Measurements from ENCODE around the gene YIPF6.

YIPF6 gene

GRCh38 chrX:68570598-68570997 is 71.7 kb downstream of the YIPF6 start:
- Histone ChIP-seq H3K4me3 (ENCODE audit: low read length) (no peak overlapping the region), H3K9ac (ENCODE audit: low read depth, low read length) (no peak overlapping the region), H3K9me3 (ENCODE audit: insufficient read depth, low read depth, low read length) (no peaks in the 10 kb centered on the region), H3K27me3 (ENCODE audit: insufficient read depth, low read length) (no peaks in the 10 kb centered on the region), H3K4me1 (ENCODE audit: insufficient read depth, low read length) (no peaks in the 10 kb centered on the region), H3K36me3 (ENCODE audit: insufficient read depth, low read depth, low read length) (no peaks in the 10 kb centered on the region), H3K27ac (ENCODE audit: low read length) (no peak overlapping the region)

DNA sequence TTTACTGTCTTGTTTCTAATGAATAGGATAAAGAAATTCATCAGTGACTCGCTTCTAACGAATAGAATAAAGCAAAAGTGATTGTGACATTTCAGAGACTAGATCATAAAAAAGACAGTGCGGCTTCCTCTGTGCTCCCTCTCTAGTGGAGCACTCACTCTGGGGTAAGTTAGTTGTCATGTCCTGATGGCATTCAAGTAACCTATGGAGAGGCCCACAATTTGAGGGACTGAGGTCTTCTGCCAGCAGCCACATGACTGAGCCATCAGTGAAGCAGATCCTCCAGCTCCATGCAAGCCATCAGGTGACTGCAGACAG is 72.4 kb downstream of the YIPF6 start:
- no peak overlapping the region for H3K27ac ChIP-seq (ENCODE audit: low read length)
- H3K4me1 ChIP-seq (ENCODE audit: insufficient read depth, low read length) = no peaks in the 10 kb centered on the region
- no peaks in the 10 kb centered on the region for H3K9me3 ChIP-seq (ENCODE audit: insufficient read depth, low read depth, low read length)
- H3K9ac ChIP-seq (ENCODE audit: low read depth, low read length) = no peak overlapping the region
- H3K4me3 ChIP-seq (ENCODE audit: low read length) = no peak overlapping the region
- H3K27me3 ChIP-seq (ENCODE audit: insufficient read depth, low read length) = no peaks in the 10 kb centered on the region
- no peaks in the 10 kb centered on the region for H3K36me3 ChIP-seq (ENCODE audit: insufficient read depth, low read depth, low read length)

DNA sequence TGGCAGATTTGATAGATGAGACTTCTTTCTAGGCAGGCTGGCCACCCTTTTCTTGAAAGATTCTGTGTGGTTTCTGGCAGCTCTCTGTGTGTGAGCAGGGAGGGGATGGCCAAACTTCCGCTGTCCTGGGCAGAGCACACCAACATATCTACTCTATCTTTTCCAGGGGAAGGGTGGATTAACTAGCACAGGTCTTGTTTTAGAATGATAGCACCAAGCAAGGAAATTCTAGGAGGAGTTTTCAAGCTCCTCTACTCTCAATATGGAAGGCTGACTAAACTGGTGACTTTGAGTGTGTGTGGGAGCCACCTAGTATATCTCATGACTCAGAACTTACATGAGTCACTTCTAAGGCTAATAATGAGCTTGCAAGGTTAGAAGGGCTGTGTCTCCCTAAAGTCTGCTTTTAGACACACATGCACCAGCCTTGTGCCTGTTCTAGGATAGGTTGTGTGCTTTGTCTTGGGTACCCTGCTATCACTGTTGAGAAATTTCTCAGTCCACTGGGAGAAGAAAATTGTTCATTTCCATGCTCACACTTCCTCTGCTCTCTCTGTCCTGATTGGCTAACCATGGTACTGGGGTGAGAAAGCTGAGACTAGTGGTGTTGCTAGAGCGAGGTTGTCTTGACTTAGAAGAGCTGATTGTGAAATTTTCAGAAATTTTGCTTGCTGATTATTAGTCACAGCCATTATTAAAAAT is 72.9 kb downstream of the YIPF6 start:
- Histone ChIP-seq H3K27me3 (ENCODE audit: insufficient read depth, low read length) (no peaks in the 10 kb centered on the region), H3K9me3 (ENCODE audit: insufficient read depth, low read depth, low read length) (no peaks in the 10 kb centered on the region), H3K36me3 (ENCODE audit: insufficient read depth, low read depth, low read length) (no peaks in the 10 kb centered on the region), H3K4me1 (ENCODE audit: insufficient read depth, low read length) (no peaks in the 10 kb centered on the region), H3K4me3 (ENCODE audit: low read length) (no peak overlapping the region), H3K27ac (ENCODE audit: low read length) (no peak overlapping the region), H3K9ac (ENCODE audit: low read depth, low read length) (no peak overlapping the region)

DNA sequence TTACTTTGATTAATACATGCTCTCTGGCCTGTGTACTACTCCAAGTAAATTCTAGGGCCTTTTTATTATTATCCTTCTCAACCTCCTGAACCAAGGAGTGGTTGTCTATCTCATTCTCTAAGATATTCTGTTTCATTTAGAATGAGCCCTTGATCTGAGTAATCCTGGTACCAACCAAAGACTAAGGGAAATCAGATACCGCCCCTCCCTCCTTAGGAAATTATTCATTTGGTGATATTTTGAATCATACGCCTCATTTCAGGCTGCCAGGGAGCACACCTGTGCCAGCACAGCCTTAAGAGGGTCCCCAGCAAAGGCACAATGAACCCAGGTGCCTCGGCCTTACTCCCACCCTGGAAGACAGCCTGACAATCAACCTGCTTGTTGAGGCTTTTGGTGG is 75.4 kb downstream of the YIPF6 start:
- no peaks in the 10 kb centered on the region for H3K9me3 ChIP-seq (ENCODE audit: insufficient read depth, low read depth, low read length)
- no peaks in the 10 kb centered on the region for H3K27me3 ChIP-seq (ENCODE audit: insufficient read depth, low read length)

DNA sequence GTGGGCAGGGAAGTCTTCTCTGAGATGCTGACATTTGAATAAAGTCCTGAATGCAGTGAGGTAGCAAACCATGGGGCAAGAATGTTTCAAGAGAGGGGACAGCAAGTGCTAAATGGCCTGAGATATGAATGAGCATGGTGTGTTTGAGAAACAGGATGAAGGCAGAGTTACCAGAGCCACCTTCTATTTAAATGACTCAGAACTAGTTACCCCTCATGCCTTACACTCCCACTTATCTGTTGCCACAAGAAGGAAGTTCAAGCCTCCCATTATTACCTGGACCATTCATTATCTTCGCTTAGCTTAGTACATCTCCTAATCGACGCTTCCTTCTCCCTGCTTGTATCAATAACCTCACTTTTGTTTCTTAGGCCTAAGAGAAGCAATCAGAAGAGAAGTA is 81.0 kb downstream of the YIPF6 start:
- Histone ChIP-seq H3K4me3 (ENCODE audit: low read length) (no peak overlapping the region), H3K9me3 (ENCODE audit: insufficient read depth, low read depth, low read length) (no peaks in the 10 kb centered on the region), H3K36me3 (ENCODE audit: insufficient read depth, low read depth, low read length) (no peaks in the 10 kb centered on the region), H3K27ac (ENCODE audit: low read length) (no peak overlapping the region), H3K4me1 (ENCODE audit: insufficient read depth, low read length) (no peaks in the 10 kb centered on the region), H3K27me3 (ENCODE audit: insufficient read depth, low read length) (no peaks in the 10 kb centered on the region), H3K9ac (ENCODE audit: low read depth, low read length) (no peak overlapping the region)

More for the DNA sequence above, 75.4 kb downstream of the YIPF6 start:
- H3K4me3 ChIP-seq (ENCODE audit: low read length) = no peak overlapping the region
- no peaks in the 10 kb centered on the region for H3K4me1 ChIP-seq (ENCODE audit: insufficient read depth, low read length)
- H3K27ac ChIP-seq (ENCODE audit: low read length) = no peak overlapping the region
- H3K9ac ChIP-seq (ENCODE audit: low read depth, low read length) = no peak overlapping the region
- H3K36me3 ChIP-seq (ENCODE audit: insufficient read depth, low read depth, low read length) = no peaks in the 10 kb centered on the region

GRCh38 chrX:68584221-68584620 is 85.4 kb downstream of the YIPF6 start:
- no peaks in the 10 kb centered on the region for H3K36me3 ChIP-seq (ENCODE audit: insufficient read depth, low read depth, low read length)
- H3K27ac ChIP-seq (ENCODE audit: low read length) = no peak overlapping the region
- H3K4me3 ChIP-seq (ENCODE audit: low read length) = no peak overlapping the region
- no peaks in the 10 kb centered on the region for H3K27me3 ChIP-seq (ENCODE audit: insufficient read depth, low read length)
- H3K9me3 ChIP-seq (ENCODE audit: insufficient read depth, low read depth, low read length) = no peaks in the 10 kb centered on the region
- H3K4me1 ChIP-seq (ENCODE audit: insufficient read depth, low read length) = no peaks in the 10 kb centered on the region
- no peak overlapping the region for H3K9ac ChIP-seq (ENCODE audit: low read depth, low read length)
